ENCODE data around the gene PUS1.
"Not testable (repeated sequence)": the region's sequence is repeated elsewhere in the genome, so short reads cannot be mapped to it uniquely, and the experiment has no call there.

Gene PUS1

GRCh38 chr12:131928711-131929580 is at the start of gene PUS1:
Gene PUS1, plus strand, starts transcription at chr12:131929276. Its CDS starts 447 bp downstream, at chr12:131929723.
- no peak for TF ChIP-seq TARDBP (IDR thresholded peaks at IDR 0.05)
- TF ChIP-seq ZNF384 (IDR thresholded peaks at IDR 0.05): no peak
- TF ChIP-seq LEF1 (IDR thresholded peaks at IDR 0.05; ENCODE audit: borderline replicate concordance): no peak
- TF ChIP-seq HDGF (IDR thresholded peaks at IDR 0.05; ENCODE audit: borderline replicate concordance): no peak
- peak; percentile 89 for TF ChIP-seq ELF4 (IDR thresholded peaks at IDR 0.05)
- TF ChIP-seq FOXA1 (IDR thresholded peaks at IDR 0.05): no peak
- TF ChIP-seq L3MBTL2 (conservative IDR thresholded peaks at IDR 0.05): peak; percentile 92
- no peak for TF ChIP-seq SUZ12 (IDR thresholded peaks at IDR 0.05)
- no peak for TF ChIP-seq PKNOX1 (IDR thresholded peaks at IDR 0.05)
- TF ChIP-seq ARNT (IDR thresholded peaks at IDR 0.05): no peak
- no peak for TF ChIP-seq FOXM1 (IDR thresholded peaks at IDR 0.05; ENCODE audit: borderline replicate concordance)
- peak; percentile 96 for DNase-seq (ENCODE audit: extremely low spot score)
- POLR2A ChIA-PET: interaction anchor here (0.6 to 1.5 kb wide), 4 partner anchors 16 to 94 kb away, joined by 3 to 9 read pairs (median 3); partner anchors contain the start of gene EP400
- CTCF ChIA-PET: no interaction called here

GRCh38 chr12:131882804-131883520 is 46.1 kb upstream of the PUS1 start:
- no peak for TF ChIP-seq L3MBTL2 (conservative IDR thresholded peaks at IDR 0.05)
- TF ChIP-seq FOXA1 (IDR thresholded peaks at IDR 0.05): no peak
- no peak for TF ChIP-seq SP1 (IDR thresholded peaks at IDR 0.05)
- no peak for TF ChIP-seq LEF1 (IDR thresholded peaks at IDR 0.05; ENCODE audit: borderline replicate concordance)
- TF ChIP-seq PKNOX1 (IDR thresholded peaks at IDR 0.05): no peak
- no peak for TF ChIP-seq ELF4 (IDR thresholded peaks at IDR 0.05)
- no peak for TF ChIP-seq NFRKB (IDR thresholded peaks at IDR 0.05)
- TF ChIP-seq BHLHE40 (IDR thresholded peaks at IDR 0.05; ENCODE audit: borderline replicate concordance): no peak
- no peak for TF ChIP-seq TARDBP (IDR thresholded peaks at IDR 0.05)
- no peak for TF ChIP-seq CTBP1 (IDR thresholded peaks at IDR 0.05; ENCODE audit: borderline replicate concordance)
- TF ChIP-seq FOXM1 (IDR thresholded peaks at IDR 0.05; ENCODE audit: borderline replicate concordance): no peak
- no peak for TF ChIP-seq SUZ12 (IDR thresholded peaks at IDR 0.05)
- TF ChIP-seq HDGF (IDR thresholded peaks at IDR 0.05; ENCODE audit: borderline replicate concordance): no peak
- TF ChIP-seq ZNF384 (IDR thresholded peaks at IDR 0.05): no peak
- no peak for TF ChIP-seq FOXK2 (IDR thresholded peaks at IDR 0.05)
- no peak for TF ChIP-seq ARNT (IDR thresholded peaks at IDR 0.05)
- CTCF ChIA-PET: interaction anchor here (0.6 kb wide), 1 partner anchor 11 kb away, joined by 3 read pairs; no protein-coding TSS in a partner anchor
- DNase-seq (ENCODE audit: extremely low spot score): peak; percentile 14
- POLR2A ChIA-PET: no interaction called here

- ChIA-PET POLR2A (no interaction called here), CTCF (interaction anchor here (0.6 kb wide), 1 partner anchor 10 kb away, joined by 3 read pairs; no protein-coding TSS in a partner anchor)
- DNase-seq (ENCODE audit: extremely low spot score): peak; percentile 3
- no peak for TF ChIP-seq CTBP1 (IDR thresholded peaks at IDR 0.05; ENCODE audit: borderline replicate concordance)
- TF ChIP-seq NFRKB (IDR thresholded peaks at IDR 0.05): no peak
- TF ChIP-seq ELF4 (IDR thresholded peaks at IDR 0.05): no peak
- TF ChIP-seq FOXK2 (IDR thresholded peaks at IDR 0.05): no peak
- TF ChIP-seq BHLHE40 (IDR thresholded peaks at IDR 0.05; ENCODE audit: borderline replicate concordance): no peak
- no peak for TF ChIP-seq FOXM1 (IDR thresholded peaks at IDR 0.05; ENCODE audit: borderline replicate concordance)
- no peak for TF ChIP-seq L3MBTL2 (conservative IDR thresholded peaks at IDR 0.05)
- TF ChIP-seq SUZ12 (IDR thresholded peaks at IDR 0.05): no peak
- TF ChIP-seq FOXA1 (IDR thresholded peaks at IDR 0.05): no peak
- no peak for TF ChIP-seq ZNF384 (IDR thresholded peaks at IDR 0.05)
- no peak for TF ChIP-seq LEF1 (IDR thresholded peaks at IDR 0.05; ENCODE audit: borderline replicate concordance)
- no peak for TF ChIP-seq TARDBP (IDR thresholded peaks at IDR 0.05)
These were observed 45.6 kb upstream of the PUS1 start for GRCh38 chr12:131883521-131883900.

- DNase-seq (ENCODE audit: extremely low spot score); POLR2A ChIA-PET; CTCF ChIA-PET: not testable (repeated sequence)
These were observed 44.0 kb upstream of the PUS1 start for GRCh38 chr12:131885076-131885475.

GRCh38 chr12:131885543-131886057 is 43.5 kb upstream of the PUS1 start:
- TF ChIP-seq ZNF384 (IDR thresholded peaks at IDR 0.05): no peak
- TF ChIP-seq SUZ12 (IDR thresholded peaks at IDR 0.05): no peak
- TF ChIP-seq SP1 (IDR thresholded peaks at IDR 0.05): no peak
- TF ChIP-seq FOXM1 (IDR thresholded peaks at IDR 0.05; ENCODE audit: borderline replicate concordance): no peak
- no peak for TF ChIP-seq FOXK2 (IDR thresholded peaks at IDR 0.05)
- ChIA-PET CTCF (no interaction called here), POLR2A (no interaction called here)
- no peak for DNase-seq (ENCODE audit: extremely low spot score)

GRCh38 chr12:131891722-131892121 is 37.4 kb upstream of the PUS1 start:
- DNase-seq (ENCODE audit: extremely low spot score); POLR2A ChIA-PET; CTCF ChIA-PET: not testable (repeated sequence)

Measured in HEK293T (cell line).